Body of pancreas (tissue), 4 donors: Measurements from ENCODE around the gene SERPINB1. TPM values are rescaled to one million over a fixed set of nuclear protein-coding genes. Genes with fewer than 3 reads are reported as not detected.

Source experiments
- ATAC-seq: fragments of 150-250 bp; one replicate; pipeline ENCODE4 v1.9.1; 2016
- DNase-seq, 4 donors: peaks; one replicate each; pipeline ENCODE4 v3.0.0-alpha.2; 2019
- H3K27ac ChIP-seq, 4 donors: fragments of 200-600 bp; sonication (generic); 1 replicate in 3 of 4; 2 replicates in 1 of 4; pipeline versions ENCODE4 v1.5.1 to v1.6.1; 2016 to 2019; ENCODE audit warnings: mild to moderate bottlenecking in 1 of 4, mixed read lengths in 1 of 4, moderate library complexity in 1 of 4
- H3K27me3 ChIP-seq, 2 donors: fragments of 200-600 bp; sonication (generic); one replicate each; pipeline ENCODE4 v1.6.0; 2016; ENCODE audit warnings: mild to moderate bottlenecking in 1 of 2
- H3K36me3 ChIP-seq, 2 donors: fragments of 200-600 bp; sonication (generic); replicated peaks in 1 of 2; 2 replicates each; pipeline ENCODE4 v1.5.1; 2016; ENCODE audit warnings: low read depth in 2 of 2; ENCODE audit not compliant: insufficient read depth in 1 of 2
- H3K4me1 ChIP-seq: fragments of 200-600 bp; sonication (generic); one replicate; pipeline ENCODE4 v1.6.0; 2016
- H3K4me3 ChIP-seq, 2 donors: fragments of 200-600 bp; sonication (generic); 1 replicate in 1 of 2; 2 replicates in 1 of 2; pipeline ENCODE4 v1.5.1; 2016 to 2019
- H3K9me3 ChIP-seq, 3 donors: fragments of 200-600 bp; sonication (generic); 1 replicate in 2 of 3; 2 replicates in 1 of 3; pipeline ENCODE4 v1.5.1; 2016
- CTCF ChIP-seq, 7 experiments: fragments of 450-650 bp in 4 of 7; fragments of 200-600 bp in 3 of 7; sonication (generic) in 3 of 7; IDR thresholded peaks; one replicate each; pipeline ENCODE4 v1.5.1; 2016 to 2019; ENCODE audit warnings: antibody characterized with exemption in 7 of 7
- POLR2A ChIP-seq, 3 donors: fragments of 450-650 bp; IDR thresholded peaks; one replicate each; pipeline ENCODE4 v1.6.1; 2016; ENCODE audit warnings: antibody characterized with exemption in 3 of 3, mild to moderate bottlenecking in 2 of 3
- whole genome bisulfite sequencing, 2 donors: methylation state at CpG; one replicate each; pipeline ENCODE4 v1.1.5; 2017; 5-methylcytosine and 5-hydroxymethylcytosine counted together
- intact Hi-C: fragments of 100-400 bp; cut with DNase I; formaldehyde crosslinking; loops from one replicate; pipeline ENCODE4 v1.15.1; 2023
- total RNA-seq, 2 donors: library from RNA; depleted of rRNA; stranded (reverse); fragments of >200 nt; gene quantifications; one replicate each; pipeline ENCODE4 v1.1.0, GENCODE V29; 2016

The SERPINB1 gene
- total RNA-seq, 2 donors from 2014 or later, result 19.1 to 80.4 TPM

GRCh38 chr6:2819978-2820377 lies 21.7 kb downstream of the SERPINB1 start:
- peaks cover 21% of the 10 kb centered on the region for H3K4me1 ChIP-seq
- no peak overlapping the region for H3K4me3 ChIP-seq
- DNase-seq (no peak), ATAC-seq (no peak)
- no peaks in the 10 kb centered on the region for H3K36me3 ChIP-seq
- H3K27me3 ChIP-seq, result no peaks in the 10 kb centered on the region
- 61 to 69% methylated on average over 7 of the region's 7 CpGs for WGBS, 2 donors
- TF ChIP-seq POLR2A (IDR thresholded peaks at IDR 0.05) (no peak), CTCF (IDR thresholded peaks at IDR 0.05) (no peak)
- intact Hi-C loops, result no loop called here
- H3K27ac ChIP-seq, result no peak overlapping the region
- no peaks in the 10 kb centered on the region for H3K9me3 ChIP-seq

GRCh38 chr6:2819115-2819514 lies 22.5 kb downstream of the SERPINB1 start:
- WGBS, 2 donors, result 91 to 93% methylated on average over 5 of the region's 5 CpGs
- ATAC-seq, result no peak
- DNase-seq, result no peak
- TF ChIP-seq CTCF (IDR thresholded peaks at IDR 0.05), result no peak
- TF ChIP-seq POLR2A (IDR thresholded peaks at IDR 0.05), result no peak
- Histone ChIP-seq H3K27me3 (no peaks in the 10 kb centered on the region), H3K4me1 (peaks cover 21% of the 10 kb centered on the region), H3K9me3 (no peaks in the 10 kb centered on the region), H3K27ac (peak overlapping the region; percentile 30 to 83 (median 68)), H3K4me3 (no peak overlapping the region), H3K36me3 (no peaks in the 10 kb centered on the region)
- intact Hi-C loops, result no loop called here

DNA sequence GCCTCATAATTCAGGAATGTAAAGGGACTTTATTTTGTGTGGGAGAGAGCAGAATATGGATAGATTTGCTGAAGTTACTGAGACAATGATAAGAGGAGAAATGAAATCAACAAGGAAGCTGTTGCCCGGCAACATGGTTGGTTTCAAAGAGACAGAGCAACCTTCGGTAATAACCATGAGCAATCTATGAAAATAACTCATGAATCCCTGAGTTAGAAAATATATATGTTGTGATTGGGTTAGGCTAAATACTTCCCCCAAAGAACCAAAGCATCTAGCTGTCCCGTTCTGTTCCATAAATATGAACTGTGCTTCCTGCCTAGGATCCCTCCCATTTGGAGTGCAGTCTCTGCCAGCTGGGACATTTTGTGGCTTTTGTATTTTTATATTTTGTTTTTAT lies 23.1 kb downstream of the SERPINB1 start:
- WGBS, 2 donors, result 8 to 11% methylated on average over 3 of the region's 3 CpGs
- Histone ChIP-seq H3K36me3 (no peaks in the 10 kb centered on the region), H3K4me1 (peaks cover 21% of the 10 kb centered on the region), H3K27ac (peak overlapping the region; percentile 30 to 83 (median 68)), H3K4me3 (no peak overlapping the region), H3K9me3 (no peaks in the 10 kb centered on the region), H3K27me3 (no peaks in the 10 kb centered on the region)
- intact Hi-C loops, result no loop called here
- peak in 3 of 4 donors; percentile 44 to 72 (median 61) for DNase-seq
- peak; percentile 83 for ATAC-seq
- TF ChIP-seq POLR2A (IDR thresholded peaks at IDR 0.05) (no peak), CTCF (IDR thresholded peaks at IDR 0.05) (no peak)

DNA sequence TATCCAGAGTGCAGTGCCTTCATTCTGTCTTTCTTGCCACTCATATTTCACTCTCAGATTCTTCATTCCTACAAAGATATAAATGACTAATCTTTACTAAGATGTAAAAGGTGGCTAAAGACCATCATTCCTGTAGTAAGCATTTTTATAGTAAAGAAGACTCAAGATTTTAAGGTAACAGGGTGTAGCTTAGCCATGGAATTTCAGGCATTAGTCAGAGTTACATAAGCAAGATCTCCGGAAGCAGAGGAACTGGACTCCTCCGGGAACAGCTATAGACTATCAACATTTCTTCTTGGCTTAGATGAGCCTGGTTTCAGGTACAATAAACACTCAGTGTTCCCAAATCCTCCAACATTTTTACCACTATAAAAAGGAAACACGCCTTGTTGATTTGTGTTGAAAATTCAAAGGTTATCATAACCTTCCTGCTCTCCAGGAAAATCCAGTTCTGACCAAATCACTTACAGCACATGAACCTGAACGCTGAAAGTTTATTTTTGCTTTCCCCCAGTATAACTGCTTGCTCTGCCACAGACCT lies 23.7 kb downstream of the SERPINB1 start:
- 7 to 9% methylated on average over 4 of the region's 4 CpGs for WGBS, 2 donors
- Histone ChIP-seq H3K4me1 (peaks cover 21% of the 10 kb centered on the region), H3K27ac (peak overlapping the region; percentile 30 to 83 (median 68)), H3K27me3 (no peaks in the 10 kb centered on the region), H3K36me3 (no peaks in the 10 kb centered on the region), H3K4me3 (no peak overlapping the region), H3K9me3 (no peaks in the 10 kb centered on the region)
- no peak for DNase-seq
- peak; percentile 85 for ATAC-seq
- TF ChIP-seq POLR2A (IDR thresholded peaks at IDR 0.05) (no peak), CTCF (IDR thresholded peaks at IDR 0.05) (no peak)
- intact Hi-C loops, result no loop called here

GRCh38 chr6:2816158-2816557 lies 25.5 kb downstream of the SERPINB1 start:
- Histone ChIP-seq H3K4me3 (no peak overlapping the region), H3K4me1 (peaks cover 22% of the 10 kb centered on the region), H3K36me3 (no peaks in the 10 kb centered on the region), H3K27ac (no peak overlapping the region), H3K27me3 (no peaks in the 10 kb centered on the region), H3K9me3 (no peaks in the 10 kb centered on the region)
- intact Hi-C loops, result no loop called here
- DNase-seq (no peak), ATAC-seq (no peak)
- TF ChIP-seq CTCF (IDR thresholded peaks at IDR 0.05), result no peak
